ENCODE data around the gene KANTR. TPM values are rescaled to one million over a fixed set of nuclear protein-coding genes. Genes with fewer than 3 reads are reported as not detected.

Gene KANTR
- total RNA-seq, 1 experiment from 2014 or later = 7.7 TPM

DNA sequence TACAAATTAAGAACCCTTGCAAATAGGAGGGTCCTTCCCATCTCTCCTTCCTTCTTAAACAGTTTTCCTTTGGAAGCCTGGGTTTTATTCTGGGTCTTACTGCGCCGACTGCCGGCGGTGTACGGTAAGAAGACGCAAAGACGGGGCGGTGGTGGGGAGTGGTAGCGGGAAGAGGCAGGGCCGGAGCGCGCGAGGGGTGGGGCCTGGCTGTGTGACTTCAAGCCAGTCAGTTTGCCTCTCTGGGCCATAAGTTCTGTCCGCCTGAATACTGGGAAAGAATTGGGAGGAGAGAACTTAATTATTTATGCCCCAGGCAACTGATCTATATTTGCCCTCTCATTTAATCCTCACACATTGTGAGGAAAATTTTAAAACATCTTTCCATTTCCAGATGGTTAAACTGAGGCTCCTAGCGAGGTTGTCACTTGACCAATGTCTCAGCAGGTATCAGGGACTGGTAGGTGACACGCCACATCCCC, 726 bp upstream of the KANTR start:
- peak; percentile 85 for DNase-seq
- H3K18ac ChIP-seq (ENCODE audit: insufficient read length, low read depth, low read length) = peak overlapping the region; percentile 45
- H4K20me1 ChIP-seq (ENCODE audit: control insufficient read depth, insufficient read depth, insufficient read length) = no peaks in the 10 kb centered on the region
- no peak overlapping the region for H2BK5ac ChIP-seq (ENCODE audit: insufficient read length, low read length)
- no peak overlapping the region for H3K4ac ChIP-seq (ENCODE audit: low read depth, low read length)
- peaks cover 2 to 4% (median 4%) of the 10 kb centered on the region in 3 experiments; a peak in 5 of 7 replicates for H3K36me3 Mint-ChIP-seq (ENCODE audit: insufficient read depth in 1 of 3, low read depth in 3 of 3)
- peaks cover 2 to 7% of the 10 kb centered on the region in 2 experiments; a peak in 3 of 4 replicates for H3K4me1 Mint-ChIP-seq
- H3T11ph ChIP-seq (ENCODE audit: low read length) = no peak overlapping the region
- H3K79me1 ChIP-seq (ENCODE audit: insufficient read depth, low read depth, low read length, poor library complexity, severe bottlenecking) = no peaks in the 10 kb centered on the region
- H3K9me3 Mint-ChIP-seq = peaks cover 54 to 68% of the 10 kb centered on the region in 2 experiments
- H3K9me3 ChIP-seq (ENCODE audit: control insufficient read depth, low read depth, low read length) = peaks cover 27% of the 10 kb centered on the region
- H3K56ac ChIP-seq (ENCODE audit: insufficient read length, low read depth, low read length) = no peak overlapping the region
- H4K91ac ChIP-seq (ENCODE audit: insufficient read length, low read depth, low read length) = no peak overlapping the region
- no CpG with 5 or more reads among the region's 16 CpGs for WGBS (ENCODE audit: extremely low coverage, insufficient read length, low lambda C conversion rate)
- H3K27ac ChIP-seq (ENCODE audit: insufficient read length, low read depth, low read length) = peak overlapping the region; percentile 82
- no peak overlapping the region for H3K23ac ChIP-seq (ENCODE audit: insufficient read length, low read depth, low read length)
- H4K5ac ChIP-seq (ENCODE audit: insufficient read length, low read depth, low read length) = no peak overlapping the region
- H3K4me2 ChIP-seq (ENCODE audit: insufficient read depth, insufficient read length, low read length) = peak overlapping the region; percentile 78
- H2BK12ac ChIP-seq (ENCODE audit: insufficient read length, low read depth, low read length) = no peak overlapping the region
- no peak overlapping the region for H2AFZ ChIP-seq (ENCODE audit: low read length)
- no peaks in the 10 kb centered on the region for H3K4me1 ChIP-seq (ENCODE audit: insufficient read depth, low read length)
- H2AK5ac ChIP-seq (ENCODE audit: insufficient read length, low read length) = no peak overlapping the region
- H2BK120ac ChIP-seq (ENCODE audit: low read depth, low read length, poor library complexity, severe bottlenecking) = no peak overlapping the region
- H2BK20ac ChIP-seq (ENCODE audit: low read depth, low read length, poor library complexity, severe bottlenecking) = no peak overlapping the region
- H2BK15ac ChIP-seq (ENCODE audit: low read depth, low read length) = no peak overlapping the region
- H3K14ac ChIP-seq (ENCODE audit: insufficient read depth, low read length) = no peak overlapping the region
- no peaks in the 10 kb centered on the region for H3K79me2 ChIP-seq (ENCODE audit: insufficient read depth, low read length)
- peaks cover 8% of the 10 kb centered on the region for H3K23me2 ChIP-seq (ENCODE audit: insufficient read length, low read depth, low read length, poor library complexity, severe bottlenecking)
- no peaks in the 10 kb centered on the region for H3K27me3 ChIP-seq (ENCODE audit: insufficient read depth, low read length)
- TF ChIP-seq, protein P1, sequence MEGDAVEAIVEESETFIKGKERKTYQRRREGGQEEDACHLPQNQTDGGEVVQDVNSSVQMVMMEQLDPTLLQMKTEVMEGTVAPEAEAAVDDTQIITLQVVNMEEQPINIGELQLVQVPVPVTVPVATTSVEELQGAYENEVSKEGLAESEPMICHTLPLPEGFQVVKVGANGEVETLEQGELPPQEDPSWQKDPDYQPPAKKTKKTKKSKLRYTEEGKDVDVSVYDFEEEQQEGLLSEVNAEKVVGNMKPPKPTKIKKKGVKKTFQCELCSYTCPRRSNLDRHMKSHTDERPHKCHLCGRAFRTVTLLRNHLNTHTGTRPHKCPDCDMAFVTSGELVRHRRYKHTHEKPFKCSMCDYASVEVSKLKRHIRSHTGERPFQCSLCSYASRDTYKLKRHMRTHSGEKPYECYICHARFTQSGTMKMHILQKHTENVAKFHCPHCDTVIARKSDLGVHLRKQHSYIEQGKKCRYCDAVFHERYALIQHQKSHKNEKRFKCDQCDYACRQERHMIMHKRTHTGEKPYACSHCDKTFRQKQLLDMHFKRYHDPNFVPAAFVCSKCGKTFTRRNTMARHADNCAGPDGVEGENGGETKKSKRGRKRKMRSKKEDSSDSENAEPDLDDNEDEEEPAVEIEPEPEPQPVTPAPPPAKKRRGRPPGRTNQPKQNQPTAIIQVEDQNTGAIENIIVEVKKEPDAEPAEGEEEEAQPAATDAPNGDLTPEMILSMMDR (conservative IDR thresholded peaks at IDR 0.05) = peak; percentile 65
- H3K27me3 Mint-ChIP-seq (ENCODE audit: low read depth) = no peaks in the 10 kb centered on the region; the same call in 1 of the 2 replicates
- H3K4me3 Mint-ChIP-seq = peak overlapping the region; percentile 59 to 93
- H4K8ac ChIP-seq (replicated peaks; ENCODE audit: insufficient read length, low read depth, low read length) = no peak overlapping the region
- H3K9ac ChIP-seq (ENCODE audit: extremely low read depth, insufficient read length, low read length) = peak overlapping the region; percentile 49
- H3K27ac Mint-ChIP-seq = peak overlapping the region; percentile 28 to 96 (median 95); a peak in 5 of 7 replicates

All from H9 (cell line).